Measurements from ENCODE around the gene WNT2.

Gene WNT2

GRCh38 chr7:117238937-117239336 is 83.9 kb downstream of the WNT2 start:
- no peak for DNase-seq
- CTCF ChIA-PET, result no interaction called here
- H3K36me3 ChIP-seq (ENCODE audit: control insufficient read depth in 4 of 4, insufficient read depth in 4 of 4, low read length in 3 of 4), result no peaks in the 10 kb centered on the region

GRCh38 chr7:117238472-117238871 is 84.4 kb downstream of the WNT2 start:
- Histone ChIP-seq H3K27ac (ENCODE audit: insufficient read depth in 1 of 2, low read depth in 1 of 2, low read length in 2 of 2, poor library complexity in 1 of 2, severe bottlenecking in 2 of 2) (no peak overlapping the region), H3K36me3 (ENCODE audit: control insufficient read depth in 4 of 4, insufficient read depth in 4 of 4, low read length in 3 of 4) (no peaks in the 10 kb centered on the region), H3K4me1 (ENCODE audit: control extremely low read depth in 1 of 4, control insufficient read depth in 4 of 4, insufficient read depth in 4 of 4, low read length in 3 of 4) (no peaks in the 10 kb centered on the region), H3K27me3 (replicated peaks in 2 of 5; ENCODE audit: control insufficient read depth in 4 of 5, insufficient read depth in 5 of 5, low read length in 4 of 5) (no peaks in the 10 kb centered on the region), H3K4me3 (ENCODE audit: control insufficient read depth in 1 of 7, extremely low read depth in 1 of 7, insufficient read depth in 4 of 7, low read depth in 2 of 7, low read length in 6 of 7) (no peak overlapping the region), H3K9me3 (ENCODE audit: control extremely low read depth in 1 of 5, control insufficient read depth in 4 of 5, insufficient read depth in 2 of 5, low read depth in 1 of 5, low read length in 4 of 5) (no peaks in the 10 kb centered on the region)
- DNase-seq, result no peak
- 97% methylated on average over 3 of the region's 7 CpGs for WGBS (ENCODE audit: insufficient coverage)
- POLR2A ChIA-PET, result no interaction called here
- CTCF ChIA-PET, result no interaction called here

More at GRCh38 chr7:117238937-117239336, 83.9 kb downstream of the WNT2 start:
- Histone ChIP-seq H3K4me1 (ENCODE audit: control extremely low read depth in 1 of 4, control insufficient read depth in 4 of 4, insufficient read depth in 4 of 4, low read length in 3 of 4) (no peaks in the 10 kb centered on the region), H3K27ac (ENCODE audit: insufficient read depth in 1 of 2, low read depth in 1 of 2, low read length in 2 of 2, poor library complexity in 1 of 2, severe bottlenecking in 2 of 2) (no peak overlapping the region), H3K27me3 (replicated peaks in 2 of 5; ENCODE audit: control insufficient read depth in 4 of 5, insufficient read depth in 5 of 5, low read length in 4 of 5) (no peaks in the 10 kb centered on the region), H3K9me3 (ENCODE audit: control extremely low read depth in 1 of 5, control insufficient read depth in 4 of 5, insufficient read depth in 2 of 5, low read depth in 1 of 5, low read length in 4 of 5) (no peaks in the 10 kb centered on the region), H3K4me3 (ENCODE audit: control insufficient read depth in 1 of 7, extremely low read depth in 1 of 7, insufficient read depth in 4 of 7, low read depth in 2 of 7, low read length in 6 of 7) (no peak overlapping the region)
- POLR2A ChIA-PET, result no interaction called here
- WGBS (ENCODE audit: insufficient coverage), result 100% methylated on average over 3 of the region's 7 CpGs

DNA sequence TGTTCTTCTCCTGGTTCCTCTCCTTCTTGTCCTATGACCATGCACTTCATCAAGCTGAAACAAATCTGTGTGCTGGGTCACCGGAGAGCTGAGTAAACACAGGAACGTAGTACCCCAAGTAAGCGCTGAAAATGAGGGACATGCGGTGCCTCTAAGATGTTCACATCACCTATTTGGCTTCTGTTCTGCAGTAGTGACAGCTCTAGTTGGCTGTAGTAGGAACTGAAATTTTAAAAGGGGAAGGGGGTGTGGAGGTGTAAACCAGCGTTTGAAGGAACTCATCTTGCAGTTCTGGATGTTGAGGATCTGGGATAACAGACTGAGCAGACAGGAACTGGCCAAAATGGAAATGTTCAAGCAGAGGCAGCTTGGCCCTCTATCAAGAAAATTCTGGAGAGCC is 85.2 kb downstream of the WNT2 start:
- no peaks in the 10 kb centered on the region for H3K4me1 ChIP-seq (ENCODE audit: control extremely low read depth in 1 of 4, control insufficient read depth in 4 of 4, insufficient read depth in 4 of 4, low read length in 3 of 4)

DNA sequence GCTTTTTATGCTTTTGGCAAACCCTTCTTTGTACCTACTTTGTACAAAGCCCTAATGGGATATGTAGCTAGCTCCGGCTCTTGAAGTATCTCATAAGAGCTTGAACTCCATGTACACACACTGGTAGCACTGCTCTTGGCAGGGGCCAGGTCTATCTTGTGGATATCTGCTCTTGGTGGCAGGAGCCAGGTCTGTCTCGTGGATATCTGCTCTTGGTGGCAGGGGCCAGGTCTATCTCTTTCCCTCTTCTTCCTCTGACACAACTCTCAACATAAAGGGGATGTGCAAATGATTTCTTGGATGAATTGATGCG is 91.9 kb downstream of the WNT2 start:
- CTCF ChIA-PET, result no interaction called here
- POLR2A ChIA-PET, result no interaction called here

More for the DNA sequence above, 85.2 kb downstream of the WNT2 start:
- ChIA-PET CTCF (no interaction called here), POLR2A (no interaction called here)
- Histone ChIP-seq H3K4me3 (ENCODE audit: control insufficient read depth in 1 of 7, extremely low read depth in 1 of 7, insufficient read depth in 4 of 7, low read depth in 2 of 7, low read length in 6 of 7) (no peak overlapping the region), H3K27me3 (replicated peaks in 2 of 5; ENCODE audit: control insufficient read depth in 4 of 5, insufficient read depth in 5 of 5, low read length in 4 of 5) (no peaks in the 10 kb centered on the region), H3K27ac (ENCODE audit: insufficient read depth in 1 of 2, low read depth in 1 of 2, low read length in 2 of 2, poor library complexity in 1 of 2, severe bottlenecking in 2 of 2) (no peak overlapping the region), H3K9me3 (ENCODE audit: control extremely low read depth in 1 of 5, control insufficient read depth in 4 of 5, insufficient read depth in 2 of 5, low read depth in 1 of 5, low read length in 4 of 5) (peaks cover 0 to 2% (median 0%) of the 10 kb centered on the region in 5 experiments), H3K36me3 (ENCODE audit: control insufficient read depth in 4 of 4, insufficient read depth in 4 of 4, low read length in 3 of 4) (no peaks in the 10 kb centered on the region)
- no peak for DNase-seq
- WGBS (ENCODE audit: insufficient coverage), result 88% methylated on average over 5 of the region's 5 CpGs

GRCh38 chr7:117230276-117231046 is 92.4 kb downstream of the WNT2 start:
- POLR2A ChIA-PET, result no interaction called here

More for the DNA sequence above, 91.9 kb downstream of the WNT2 start:
- Histone ChIP-seq H3K36me3 (ENCODE audit: control insufficient read depth in 4 of 4, insufficient read depth in 4 of 4, low read length in 3 of 4) (peaks cover 0 to 4% (median 2%) of the 10 kb centered on the region in 4 experiments), H3K4me1 (ENCODE audit: control extremely low read depth in 1 of 4, control insufficient read depth in 4 of 4, insufficient read depth in 4 of 4, low read length in 3 of 4) (no peaks in the 10 kb centered on the region), H3K27me3 (replicated peaks in 2 of 5; ENCODE audit: control insufficient read depth in 4 of 5, insufficient read depth in 5 of 5, low read length in 4 of 5) (no peaks in the 10 kb centered on the region), H3K4me3 (ENCODE audit: control insufficient read depth in 1 of 7, extremely low read depth in 1 of 7, insufficient read depth in 4 of 7, low read depth in 2 of 7, low read length in 6 of 7) (no peak overlapping the region), H3K9me3 (ENCODE audit: control extremely low read depth in 1 of 5, control insufficient read depth in 4 of 5, insufficient read depth in 2 of 5, low read depth in 1 of 5, low read length in 4 of 5) (peaks cover 0 to 4% (median 0%) of the 10 kb centered on the region in 5 experiments), H3K27ac (ENCODE audit: insufficient read depth in 1 of 2, low read depth in 1 of 2, low read length in 2 of 2, poor library complexity in 1 of 2, severe bottlenecking in 2 of 2) (no peak overlapping the region)
- DNase-seq, result no peak
- 90% methylated on average over 2 of the region's 3 CpGs for WGBS (ENCODE audit: insufficient coverage)

GRCh38 chr7:117229350-117229749 is 93.5 kb downstream of the WNT2 start:
- no peaks in the 10 kb centered on the region for H3K4me1 ChIP-seq (ENCODE audit: control extremely low read depth in 1 of 4, control insufficient read depth in 4 of 4, insufficient read depth in 4 of 4, low read length in 3 of 4)
- POLR2A ChIA-PET, result no interaction called here
- H3K4me3 ChIP-seq (ENCODE audit: control insufficient read depth in 1 of 7, extremely low read depth in 1 of 7, insufficient read depth in 4 of 7, low read depth in 2 of 7, low read length in 6 of 7), result no peak overlapping the region
- H3K9me3 ChIP-seq (ENCODE audit: control extremely low read depth in 1 of 5, control insufficient read depth in 4 of 5, insufficient read depth in 2 of 5, low read depth in 1 of 5, low read length in 4 of 5), result peaks cover 0 to 4% (median 0%) of the 10 kb centered on the region in 5 experiments
- CTCF ChIA-PET, result interaction anchor here (1.1 kb wide), 1 partner anchor 17 kb away, joined by 3 read pairs; no protein-coding TSS in a partner anchor
- H3K27me3 ChIP-seq (replicated peaks in 2 of 5; ENCODE audit: control insufficient read depth in 4 of 5, insufficient read depth in 5 of 5, low read length in 4 of 5), result no peaks in the 10 kb centered on the region
- no peak overlapping the region for H3K27ac ChIP-seq (ENCODE audit: insufficient read depth in 1 of 2, low read depth in 1 of 2, low read length in 2 of 2, poor library complexity in 1 of 2, severe bottlenecking in 2 of 2)
- DNase-seq, result no peak
- peaks cover 0 to 4% (median 2%) of the 10 kb centered on the region in 4 experiments for H3K36me3 ChIP-seq (ENCODE audit: control insufficient read depth in 4 of 4, insufficient read depth in 4 of 4, low read length in 3 of 4)
- 97% methylated on average over 3 of the region's 3 CpGs for WGBS (ENCODE audit: insufficient coverage)

More at GRCh38 chr7:117230276-117231046, 92.4 kb downstream of the WNT2 start:
- H3K4me3 ChIP-seq (ENCODE audit: control insufficient read depth in 1 of 7, extremely low read depth in 1 of 7, insufficient read depth in 4 of 7, low read depth in 2 of 7, low read length in 6 of 7), result no peak overlapping the region
- 96% methylated on average over 2 of the region's 4 CpGs for whole genome bisulfite sequencing (ENCODE audit: insufficient coverage)
- H3K4me1 ChIP-seq (ENCODE audit: control extremely low read depth in 1 of 4, control insufficient read depth in 4 of 4, insufficient read depth in 4 of 4, low read length in 3 of 4), result no peaks in the 10 kb centered on the region
- peak in 1 of 3 donors; percentile 4 for DNase-seq
- peaks cover 0 to 4% (median 0%) of the 10 kb centered on the region in 5 experiments for H3K9me3 ChIP-seq (ENCODE audit: control extremely low read depth in 1 of 5, control insufficient read depth in 4 of 5, insufficient read depth in 2 of 5, low read depth in 1 of 5, low read length in 4 of 5)
- no peaks in the 10 kb centered on the region for H3K27me3 ChIP-seq (replicated peaks in 2 of 5; ENCODE audit: control insufficient read depth in 4 of 5, insufficient read depth in 5 of 5, low read length in 4 of 5)
- CTCF ChIA-PET, result interaction anchor here (1.1 kb wide), 1 partner anchor 18 kb away, joined by 3 read pairs; no protein-coding TSS in a partner anchor
- no peak overlapping the region for H3K27ac ChIP-seq (ENCODE audit: insufficient read depth in 1 of 2, low read depth in 1 of 2, low read length in 2 of 2, poor library complexity in 1 of 2, severe bottlenecking in 2 of 2)
- H3K36me3 ChIP-seq (ENCODE audit: control insufficient read depth in 4 of 4, insufficient read depth in 4 of 4, low read length in 3 of 4), result peaks cover 0 to 4% (median 2%) of the 10 kb centered on the region in 4 experiments

- ChIA-PET CTCF (interaction anchor here (1.2 kb wide), 1 partner anchor 14 kb away, joined by 3 read pairs; no protein-coding TSS in a partner anchor), POLR2A (no interaction called here)
- no peaks in the 10 kb centered on the region for H3K27me3 ChIP-seq (replicated peaks in 2 of 5; ENCODE audit: control insufficient read depth in 4 of 5, insufficient read depth in 5 of 5, low read length in 4 of 5)
- WGBS (ENCODE audit: insufficient coverage), result 100% methylated on average over 3 of the region's 4 CpGs
- no peaks in the 10 kb centered on the region for H3K4me1 ChIP-seq (ENCODE audit: control extremely low read depth in 1 of 4, control insufficient read depth in 4 of 4, insufficient read depth in 4 of 4, low read length in 3 of 4)
- H3K9me3 ChIP-seq (ENCODE audit: control extremely low read depth in 1 of 5, control insufficient read depth in 4 of 5, insufficient read depth in 2 of 5, low read depth in 1 of 5, low read length in 4 of 5), result peaks cover 0 to 4% (median 0%) of the 10 kb centered on the region in 5 experiments
- no peak overlapping the region for H3K4me3 ChIP-seq (ENCODE audit: control insufficient read depth in 1 of 7, extremely low read depth in 1 of 7, insufficient read depth in 4 of 7, low read depth in 2 of 7, low read length in 6 of 7)
- H3K27ac ChIP-seq (ENCODE audit: insufficient read depth in 1 of 2, low read depth in 1 of 2, low read length in 2 of 2, poor library complexity in 1 of 2, severe bottlenecking in 2 of 2), result no peak overlapping the region
- H3K36me3 ChIP-seq (ENCODE audit: control insufficient read depth in 4 of 4, insufficient read depth in 4 of 4, low read length in 3 of 4), result peaks cover 5 to 15% (median 8%) of the 10 kb centered on the region in 4 experiments
- DNase-seq, result peak in 2 of 3 donors; percentile 20 to 48
Observed at GRCh38 chr7:117227091-117227490, 95.8 kb downstream of the WNT2 start.

Data from common myeloid progenitor, CD34-positive (primary cell).